Measurements from ENCODE around the gene ZNF778.

GRCh38 chr16:89172171-89172527, 45.4 kb upstream of the ZNF778 start:
- TF ChIP-seq, protein P1, sequence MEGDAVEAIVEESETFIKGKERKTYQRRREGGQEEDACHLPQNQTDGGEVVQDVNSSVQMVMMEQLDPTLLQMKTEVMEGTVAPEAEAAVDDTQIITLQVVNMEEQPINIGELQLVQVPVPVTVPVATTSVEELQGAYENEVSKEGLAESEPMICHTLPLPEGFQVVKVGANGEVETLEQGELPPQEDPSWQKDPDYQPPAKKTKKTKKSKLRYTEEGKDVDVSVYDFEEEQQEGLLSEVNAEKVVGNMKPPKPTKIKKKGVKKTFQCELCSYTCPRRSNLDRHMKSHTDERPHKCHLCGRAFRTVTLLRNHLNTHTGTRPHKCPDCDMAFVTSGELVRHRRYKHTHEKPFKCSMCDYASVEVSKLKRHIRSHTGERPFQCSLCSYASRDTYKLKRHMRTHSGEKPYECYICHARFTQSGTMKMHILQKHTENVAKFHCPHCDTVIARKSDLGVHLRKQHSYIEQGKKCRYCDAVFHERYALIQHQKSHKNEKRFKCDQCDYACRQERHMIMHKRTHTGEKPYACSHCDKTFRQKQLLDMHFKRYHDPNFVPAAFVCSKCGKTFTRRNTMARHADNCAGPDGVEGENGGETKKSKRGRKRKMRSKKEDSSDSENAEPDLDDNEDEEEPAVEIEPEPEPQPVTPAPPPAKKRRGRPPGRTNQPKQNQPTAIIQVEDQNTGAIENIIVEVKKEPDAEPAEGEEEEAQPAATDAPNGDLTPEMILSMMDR (IDR thresholded peaks at IDR 0.05; ENCODE audit: insufficient read depth, low read length), result no peak
- TF ChIP-seq, protein P2, sequence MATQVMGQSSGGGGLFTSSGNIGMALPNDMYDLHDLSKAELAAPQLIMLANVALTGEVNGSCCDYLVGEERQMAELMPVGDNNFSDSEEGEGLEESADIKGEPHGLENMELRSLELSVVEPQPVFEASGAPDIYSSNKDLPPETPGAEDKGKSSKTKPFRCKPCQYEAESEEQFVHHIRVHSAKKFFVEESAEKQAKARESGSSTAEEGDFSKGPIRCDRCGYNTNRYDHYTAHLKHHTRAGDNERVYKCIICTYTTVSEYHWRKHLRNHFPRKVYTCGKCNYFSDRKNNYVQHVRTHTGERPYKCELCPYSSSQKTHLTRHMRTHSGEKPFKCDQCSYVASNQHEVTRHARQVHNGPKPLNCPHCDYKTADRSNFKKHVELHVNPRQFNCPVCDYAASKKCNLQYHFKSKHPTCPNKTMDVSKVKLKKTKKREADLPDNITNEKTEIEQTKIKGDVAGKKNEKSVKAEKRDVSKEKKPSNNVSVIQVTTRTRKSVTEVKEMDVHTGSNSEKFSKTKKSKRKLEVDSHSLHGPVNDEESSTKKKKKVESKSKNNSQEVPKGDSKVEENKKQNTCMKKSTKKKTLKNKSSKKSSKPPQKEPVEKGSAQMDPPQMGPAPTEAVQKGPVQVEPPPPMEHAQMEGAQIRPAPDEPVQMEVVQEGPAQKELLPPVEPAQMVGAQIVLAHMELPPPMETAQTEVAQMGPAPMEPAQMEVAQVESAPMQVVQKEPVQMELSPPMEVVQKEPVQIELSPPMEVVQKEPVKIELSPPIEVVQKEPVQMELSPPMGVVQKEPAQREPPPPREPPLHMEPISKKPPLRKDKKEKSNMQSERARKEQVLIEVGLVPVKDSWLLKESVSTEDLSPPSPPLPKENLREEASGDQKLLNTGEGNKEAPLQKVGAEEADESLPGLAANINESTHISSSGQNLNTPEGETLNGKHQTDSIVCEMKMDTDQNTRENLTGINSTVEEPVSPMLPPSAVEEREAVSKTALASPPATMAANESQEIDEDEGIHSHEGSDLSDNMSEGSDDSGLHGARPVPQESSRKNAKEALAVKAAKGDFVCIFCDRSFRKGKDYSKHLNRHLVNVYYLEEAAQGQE (IDR thresholded peaks at IDR 0.05; ENCODE audit: insufficient replicate concordance, low read depth), result no peak
- TF ChIP-seq POLR2AphosphoS5 (IDR thresholded peaks at IDR 0.05; ENCODE audit: low read depth), result no peak

All from HL-60 (cell line).